Measurements from ENCODE around the gene MAML2. TPM values are rescaled to one million over a fixed set of nuclear protein-coding genes. Genes with fewer than 3 reads are reported as not detected.

The MAML2 gene
- total RNA-seq, 1 donor from 2014 or later = 4.5 TPM

GRCh38 chr11:96092511-96092910, 250.5 kb downstream of the MAML2 start:
- no peak for ATAC-seq

DNA sequence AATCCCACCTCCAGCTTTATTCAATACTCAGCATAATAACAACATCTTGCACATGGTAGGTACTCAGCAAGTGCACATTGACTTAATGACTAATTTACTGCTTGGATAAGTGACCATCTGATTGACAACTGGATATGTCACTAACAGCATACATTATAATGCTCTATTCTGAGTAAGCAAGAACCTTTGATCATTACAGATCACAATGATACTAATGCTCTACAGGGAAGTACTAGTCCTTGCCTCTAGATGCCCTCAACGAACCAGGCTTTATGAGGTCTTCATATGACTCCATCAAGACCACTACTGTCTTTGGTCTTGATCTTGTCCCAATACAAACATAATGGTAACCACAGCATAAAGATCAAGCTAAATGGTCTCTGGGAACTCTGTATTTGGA, 251.5 kb downstream of the MAML2 start:
- ATAC-seq = peak; percentile 37

DNA sequence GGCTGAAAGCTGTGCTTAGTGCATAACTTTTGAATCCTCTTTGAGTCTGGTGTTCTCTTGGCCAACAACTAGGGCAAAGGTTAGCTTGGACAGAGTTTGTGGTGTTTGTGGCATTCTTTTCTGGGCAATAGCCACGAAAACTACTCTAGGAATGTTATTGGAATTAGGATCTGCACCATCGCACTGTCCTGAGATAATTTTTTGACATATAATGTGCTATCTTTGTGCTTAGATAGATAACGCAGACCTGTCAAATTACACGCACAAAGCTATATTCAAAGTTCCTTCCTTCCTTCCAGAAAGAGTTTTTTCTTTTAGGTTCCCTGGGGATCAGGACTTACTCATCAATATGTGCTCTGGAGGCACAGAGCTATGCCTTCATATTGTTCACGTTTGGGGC, 252.3 kb downstream of the MAML2 start:
- no peak for ATAC-seq

DNA sequence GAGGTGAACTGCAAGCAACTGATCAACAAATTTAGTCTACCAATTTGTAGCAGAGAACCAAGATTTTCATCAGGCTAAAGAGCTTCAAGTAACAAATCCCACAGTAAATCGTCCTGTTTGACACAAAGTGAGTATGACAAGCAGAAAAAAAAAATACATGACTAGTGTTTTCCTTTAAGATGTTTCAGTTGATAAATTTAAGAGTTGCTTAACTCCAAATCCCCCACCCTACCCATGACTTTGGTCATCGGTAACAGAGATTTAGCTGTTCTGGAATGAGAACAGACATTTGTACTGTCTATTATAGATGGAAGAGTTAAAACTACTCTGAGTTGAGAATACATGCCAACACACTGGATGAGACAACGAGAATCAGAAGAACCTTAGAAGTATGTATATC, 254.1 kb downstream of the MAML2 start:
- no peak for ATAC-seq

DNA sequence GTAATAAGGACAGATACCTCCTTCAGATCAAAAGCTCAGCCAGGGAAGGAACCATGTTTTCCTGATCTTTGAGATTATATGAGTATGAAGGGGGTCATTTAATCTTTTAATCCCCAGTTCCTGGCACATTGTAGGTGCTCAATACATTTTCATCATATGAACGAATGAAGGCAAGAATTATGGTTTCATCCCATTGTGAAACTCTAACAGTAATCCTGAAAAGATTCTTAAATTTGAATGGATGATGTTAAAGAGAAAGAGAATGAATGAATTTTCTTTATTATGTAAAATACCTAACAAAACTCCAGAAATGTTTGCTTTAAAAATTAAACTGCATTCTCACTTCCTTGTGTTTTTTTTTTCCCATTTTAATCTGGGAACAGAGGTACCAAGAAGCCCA, 256.9 kb downstream of the MAML2 start:
- no peak for ATAC-seq

DNA sequence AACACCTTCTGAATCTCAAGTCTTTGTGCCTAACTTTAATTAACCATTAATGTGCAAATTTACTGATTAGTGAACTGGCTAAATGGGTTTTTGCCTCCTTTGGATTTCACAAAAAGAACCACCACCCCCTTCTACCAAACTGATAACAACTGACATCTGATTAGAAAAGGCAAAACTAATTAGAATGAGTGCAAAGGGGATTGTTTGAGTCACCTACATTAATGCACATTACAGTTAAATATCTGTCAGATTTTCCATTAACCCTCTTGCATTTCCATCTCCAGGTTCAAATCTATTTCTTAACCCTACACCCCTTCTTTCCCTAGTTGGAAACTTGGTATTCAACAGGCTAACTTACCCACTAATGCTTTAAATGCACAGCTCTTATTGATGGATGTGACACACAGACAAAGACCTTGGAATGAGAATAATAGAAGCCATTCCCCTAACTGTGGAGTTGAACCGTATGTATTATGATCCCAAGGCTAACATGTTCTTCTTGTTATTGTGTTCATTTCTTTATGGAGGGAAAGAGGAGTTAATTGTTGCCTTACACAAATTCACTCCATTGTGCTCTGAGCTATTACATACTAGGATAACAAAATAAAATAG, 257.6 kb downstream of the MAML2 start:
- ATAC-seq = no peak

GRCh38 chr11:96084610-96085318, 258.2 kb downstream of the MAML2 start:
- peak; percentile 20 for ATAC-seq

- no peak for ATAC-seq
These were observed 260.1 kb downstream of the MAML2 start for GRCh38 chr11:96082936-96083335.

DNA sequence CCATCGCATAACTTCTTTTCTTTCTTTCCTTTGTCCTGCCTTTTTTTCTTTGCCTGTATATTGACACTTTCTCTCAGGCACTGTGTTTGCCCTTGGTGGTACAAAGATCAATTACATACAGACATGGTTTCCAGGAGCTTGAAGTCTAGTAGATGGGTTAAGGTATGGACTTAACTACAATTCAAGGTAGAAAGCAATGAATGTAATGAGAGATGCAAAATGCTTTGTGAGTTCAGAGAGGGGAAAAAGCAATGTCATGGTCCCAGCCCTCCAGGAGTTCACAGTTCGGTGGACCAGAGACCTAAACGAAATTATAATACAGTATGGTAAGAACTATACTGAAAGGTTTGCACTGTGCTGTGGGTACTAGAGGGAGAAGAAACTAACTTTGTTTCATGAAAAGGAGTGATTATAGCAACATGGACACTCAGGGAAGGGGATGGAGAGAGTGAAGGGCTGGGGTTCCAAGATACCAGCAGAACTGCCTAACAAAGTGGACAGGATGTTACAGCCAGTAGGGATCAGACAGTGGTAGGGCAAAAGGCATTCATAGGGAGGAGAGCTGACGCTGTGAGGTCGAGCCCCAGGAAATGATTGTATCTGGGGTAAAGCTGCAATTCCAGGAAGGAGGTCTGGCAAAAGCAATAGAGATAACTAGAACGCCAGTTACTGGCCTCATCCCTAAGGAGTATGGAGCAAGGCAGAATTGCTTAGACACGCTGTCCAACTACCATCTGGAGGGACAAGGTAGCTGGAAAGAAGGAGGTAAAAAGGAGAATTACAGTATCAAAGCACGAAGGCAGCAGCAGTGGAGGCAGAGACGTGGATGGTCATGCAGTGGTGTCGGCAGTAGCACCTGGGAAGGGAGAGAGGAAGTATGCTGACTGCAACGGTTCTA, 260.7 kb downstream of the MAML2 start:
- ATAC-seq = no peak

DNA sequence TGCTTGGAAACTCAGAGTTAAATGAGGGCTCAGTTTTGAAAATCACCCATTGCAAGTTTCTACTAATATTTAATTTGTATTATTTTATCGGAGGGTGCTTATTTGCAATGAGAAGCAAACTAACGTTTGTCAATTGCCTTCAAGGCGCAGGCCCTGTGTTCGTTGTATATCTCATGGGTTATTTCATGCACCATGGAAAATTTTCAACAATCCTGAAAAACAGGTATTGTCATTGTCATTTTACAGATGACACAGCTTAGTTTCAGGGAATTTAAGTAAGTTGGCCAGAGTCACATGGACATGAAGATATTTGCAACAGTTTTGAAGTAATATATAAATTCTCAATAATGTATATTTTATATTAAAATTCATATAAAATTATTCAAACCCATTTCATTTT, 261.4 kb downstream of the MAML2 start:
- no peak for ATAC-seq

DNA sequence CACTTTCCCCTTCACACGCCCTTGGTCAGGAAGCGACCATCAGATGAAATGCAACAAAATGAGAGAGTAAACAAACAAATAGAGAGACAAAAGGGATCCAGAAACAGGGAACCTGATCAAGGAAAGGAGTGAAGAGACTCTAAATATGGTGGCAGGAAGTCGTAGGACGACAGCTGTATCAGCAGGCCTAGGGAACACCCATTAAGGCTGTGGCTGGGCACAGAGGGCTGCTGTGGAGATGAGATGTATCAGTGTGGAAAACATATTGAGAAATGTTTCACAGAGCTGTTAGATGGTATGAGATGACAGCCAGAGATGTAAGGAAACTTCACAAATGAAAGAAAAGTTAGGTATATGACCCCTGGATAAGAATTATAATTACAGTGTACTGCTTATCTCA, 263.3 kb downstream of the MAML2 start:
- no peak for ATAC-seq

DNA sequence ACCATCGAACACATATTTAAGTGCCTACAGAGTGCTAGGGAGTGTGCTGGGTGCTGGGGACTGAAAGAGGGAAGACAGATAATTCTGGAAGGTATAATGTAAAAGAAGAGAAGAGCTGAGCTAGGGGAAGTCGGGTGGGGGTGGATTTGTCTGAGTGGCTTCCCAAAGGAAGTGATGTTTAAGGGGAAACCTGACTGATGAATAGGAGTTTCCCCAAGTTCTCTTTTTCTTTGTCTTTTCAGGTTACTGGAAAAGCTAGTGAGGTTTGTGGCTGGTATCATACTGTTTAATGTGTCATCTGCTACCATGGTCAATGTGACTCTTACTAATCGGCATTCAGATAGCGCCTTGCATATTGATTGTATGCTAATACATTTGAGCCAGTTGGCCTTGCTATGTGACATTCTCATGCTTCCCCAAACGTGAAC, 267.4 kb downstream of the MAML2 start:
- no peak for ATAC-seq

- no peak for ATAC-seq
These were observed 268.3 kb downstream of the MAML2 start for GRCh38 chr11:96074551-96075310.

GRCh38 chr11:96073536-96073935, 269.5 kb downstream of the MAML2 start:
- no peak for ATAC-seq

GRCh38 chr11:96072592-96072991, 270.4 kb downstream of the MAML2 start:
- ATAC-seq = no peak

DNA sequence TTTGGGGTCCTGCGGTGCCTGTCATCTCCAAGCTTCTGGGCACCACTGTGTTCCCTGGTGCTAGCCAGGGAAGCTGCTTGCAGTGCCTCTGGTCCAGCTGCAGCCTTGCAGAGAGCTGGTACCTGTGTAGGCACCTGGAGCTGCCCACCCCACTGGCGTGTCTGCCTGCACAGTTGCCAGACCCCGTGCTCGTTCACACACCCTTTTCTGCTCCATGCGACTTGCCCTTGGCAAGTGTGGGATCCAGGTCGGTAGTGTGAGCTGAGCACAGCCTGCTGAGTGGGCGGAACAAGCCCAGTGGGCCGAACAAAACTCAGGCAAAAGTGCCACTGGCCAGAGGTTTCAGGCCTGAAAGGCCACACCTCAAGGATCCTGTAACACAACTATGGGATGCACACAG, 272.5 kb downstream of the MAML2 start:
- no peak for ATAC-seq

- ATAC-seq = no peak
These were observed 275.8 kb downstream of the MAML2 start for GRCh38 chr11:96067160-96067559.

- ATAC-seq = no peak
These were observed 277.6 kb downstream of the MAML2 start for GRCh38 chr11:96065379-96065778.

DNA sequence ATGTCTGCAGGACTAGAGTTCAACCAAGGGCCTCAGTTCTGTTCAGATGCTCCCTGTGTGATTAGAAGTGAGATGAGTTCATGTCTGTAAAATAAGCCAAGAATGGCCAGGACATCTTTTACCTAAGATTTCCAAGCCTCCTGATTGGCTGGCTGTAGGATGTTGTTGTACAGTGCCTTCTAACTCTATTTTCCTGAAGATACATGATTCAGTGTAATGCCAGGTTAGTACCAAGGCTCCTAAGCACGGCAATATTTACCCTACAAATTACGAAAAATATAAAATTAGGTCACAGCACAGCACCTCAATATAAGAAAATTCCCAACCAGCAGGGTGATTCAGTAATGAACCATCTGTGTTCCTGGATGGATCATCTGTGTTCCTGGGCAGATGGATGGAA, 279.1 kb downstream of the MAML2 start:
- ATAC-seq = no peak

DNA sequence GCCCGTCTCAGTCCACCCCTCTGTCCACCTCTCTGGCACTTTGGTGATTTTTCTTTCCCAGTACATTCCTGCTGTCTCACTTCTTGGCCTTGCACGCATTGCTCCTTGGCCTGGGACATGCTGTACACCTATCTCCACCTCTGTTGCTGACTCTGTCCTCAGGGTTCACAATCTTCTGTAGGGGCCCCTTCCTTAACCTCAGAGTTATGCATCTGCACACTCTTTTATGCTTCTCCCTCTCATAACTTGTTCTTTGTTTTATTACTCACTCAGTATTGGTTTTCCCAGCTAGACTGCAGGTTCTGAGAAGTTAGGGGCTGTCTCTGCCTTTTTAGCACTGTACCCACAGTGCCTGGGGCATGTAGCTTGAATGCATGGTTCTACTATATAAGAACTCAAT, 279.9 kb downstream of the MAML2 start:
- ATAC-seq = no peak

GRCh38 chr11:96062134-96062533, 280.9 kb downstream of the MAML2 start:
- peak; percentile 56 for ATAC-seq

DNA sequence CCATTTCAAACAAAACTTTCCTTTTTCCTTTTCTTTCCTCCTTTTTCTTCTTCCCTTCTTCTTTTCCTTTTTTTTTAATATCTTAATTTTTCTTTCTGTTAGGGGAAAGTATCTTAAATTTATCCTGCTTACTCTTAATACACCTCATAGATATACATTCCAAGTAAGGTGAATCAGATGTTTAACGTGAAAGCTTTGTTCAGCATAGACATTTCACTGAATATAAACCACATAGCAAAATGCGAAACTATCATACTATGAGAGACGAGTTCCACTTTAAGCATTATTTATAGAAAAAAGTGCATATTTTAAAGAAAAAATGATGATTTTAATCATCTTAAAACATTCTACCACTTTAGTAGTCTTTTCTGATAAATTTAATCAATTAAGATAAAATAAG, 281.3 kb downstream of the MAML2 start:
- ATAC-seq = no peak

DNA sequence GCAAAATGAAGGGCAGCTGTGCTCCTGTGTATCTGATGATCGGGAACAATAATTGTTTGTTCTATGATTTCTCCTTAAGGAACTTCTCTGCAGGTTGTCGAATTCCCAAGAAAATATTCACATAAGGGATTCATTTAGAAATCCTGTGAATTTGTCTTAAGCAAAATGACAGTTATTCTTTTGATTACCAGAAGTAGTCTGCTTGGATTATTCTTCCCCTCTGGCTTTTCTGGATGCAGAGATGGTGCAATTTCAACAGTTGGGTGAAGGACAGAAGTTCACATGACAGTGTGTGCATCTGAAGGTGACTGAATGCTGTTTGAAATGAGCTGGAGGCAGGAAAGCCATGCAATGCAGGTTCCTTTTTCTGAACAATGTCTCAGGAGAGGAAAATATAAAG, 281.9 kb downstream of the MAML2 start:
- ATAC-seq = no peak

All from esophagus mucosa (tissue), 1 donor.